K562 (cell line): Measurements from ENCODE around the gene RGS17. TPM values are rescaled to one million over a fixed set of nuclear protein-coding genes. Genes with fewer than 3 reads are reported as not detected.

Experiments
- ATF7 ChIP-seq: fragments of 450-650 bp; IDR thresholded peaks from 2 replicates; pipeline ENCODE4 v1.7.1; 2014; ENCODE audit warnings: mild to moderate bottlenecking, moderate library complexity
- CBX1 ChIP-seq: sonication (generic); IDR thresholded peaks from 2 replicates; pipeline ENCODE4 v1.6.1; 2016; ENCODE audit warnings: antibody characterized with exemption, low read depth, mild to moderate bottlenecking
- CBX3 ChIP-seq, 2 experiments: IDR thresholded peaks; 1 replicate in 1 of 2; 2 replicates in 1 of 2; pipeline ENCODE4 v1.6.1; 2012; ENCODE audit warnings: inconsistent platforms in 2 of 2, low read length in 2 of 2, borderline replicate concordance in 1 of 2, control low read depth in 1 of 2
- CREB1 ChIP-seq, 2 experiments: sonication (generic) in 1 of 2; formaldehyde crosslinking in 1 of 2; IDR thresholded peaks; 2 replicates each; pipeline versions ENCODE4 v1.6.1 to v1.8.0; 2012 to 2022; ENCODE audit warnings: inconsistent platforms in 1 of 2, mild to moderate bottlenecking in 1 of 2, missing genetic modification reagents in 1 of 2, moderate library complexity in 1 of 2
- E2F6 ChIP-seq, 2 experiments: IDR thresholded peaks; 2 replicates each; pipeline ENCODE4 v1.6.1; 2011; ENCODE audit warnings: borderline replicate concordance in 1 of 2, control low read depth in 1 of 2, low read depth in 1 of 2, low read length in 1 of 2, mild to moderate bottlenecking in 1 of 2, mixed read lengths in 1 of 2, moderate library complexity in 1 of 2; ENCODE audit not compliant: insufficient read depth in 1 of 2, insufficient read length in 1 of 2, poor library complexity in 1 of 2, severe bottlenecking in 1 of 2; ENCODE audit errors: extremely low read depth in 1 of 2
- E2F8 ChIP-seq: fragments of 450-650 bp; IDR thresholded peaks from 2 replicates; pipeline ENCODE4 v1.7.1; 2018; ENCODE audit warnings: mild to moderate bottlenecking, low read depth; ENCODE audit not compliant: partially characterized antibody
- ELK3 ChIP-seq: fragments of 450-650 bp; formaldehyde crosslinking; IDR thresholded peaks from 2 replicates; pipeline ENCODE4 v1.4.0; 2020; ENCODE audit warnings: mild to moderate bottlenecking
- ETV5 ChIP-seq: sonication (generic); formaldehyde crosslinking; IDR thresholded peaks from 2 replicates; pipeline ENCODE4 v1.4.0; 2020; ENCODE audit warnings: low read depth, mild to moderate bottlenecking, missing genetic modification reagents
- MLX ChIP-seq, 2 experiments: fragments of 450-650 bp in 1 of 2; sonication (generic) in 1 of 2; formaldehyde crosslinking; conservative IDR thresholded peaks; 2 replicates each; pipeline versions ENCODE4 v1.4.0 to v1.8.1; 2020 to 2022; ENCODE audit warnings: mild to moderate bottlenecking in 1 of 2, missing genetic modification reagents in 1 of 2
- MXI1 ChIP-seq: IDR thresholded peaks from 2 replicates; pipeline ENCODE4 v1.6.1; 2011; ENCODE audit warnings: low read depth, mild to moderate bottlenecking, improper control_type of control experiment, low read length
- RBM14 ChIP-seq: fragments of 200-400 bp; formaldehyde crosslinking; IDR thresholded peaks from 2 replicates; pipeline ENCODE4 v1.6.1; 2018; ENCODE audit warnings: low read depth, mild to moderate bottlenecking, low read length, moderate library complexity, borderline replicate concordance; ENCODE audit not compliant: insufficient read depth
- THAP12 ChIP-seq: fragments of 250-450 bp; sonication (Bioruptor Pico); IDR thresholded peaks from 2 replicates; pipeline ENCODE4 v1.9.0; 2021; ENCODE audit warnings: mild to moderate bottlenecking, inconsistent platforms
- ZBTB5 ChIP-seq: fragments of 450-650 bp; IDR thresholded peaks from 2 replicates; pipeline ENCODE4 v1.6.1; 2017; ENCODE audit warnings: antibody characterized with exemption
- ZNF354B ChIP-seq: fragments of 250-450 bp; sonication (Bioruptor Pico); IDR thresholded peaks from 2 replicates; pipeline ENCODE4 v1.4.0; 2020
- polyA plus RNA-seq, 8 experiments: library from polyadenylated mRNA; depleted of rRNA in 4 of 8; stranded (reverse) in 5 of 8; unstranded in 3 of 8; fragments of >200 nt; fragmentation: Nextera tagmentation in 2 of 8; fragmentation: Illumina TruSeq in 1 of 8; extraction: Ambion mirVana in 2 of 8; extraction: Trizol in 1 of 8; gene quantifications; 2 replicates each; pipeline versions ENCODE4 v1.2.1 to v1.2.3, GENCODE V29; 2011 to 2014; ENCODE audit warnings: inconsistent platforms in 1 of 8, missing spikeins in 1 of 8
- total RNA-seq, 7 experiments: library from RNA; depleted of rRNA in 6 of 7; stranded (reverse); fragments of >200 nt in 6 of 7; fragmentation: Illumina TruSeq in 2 of 7; extraction: Trizol in 2 of 7; gene quantifications; 2 replicates each; pipeline versions ENCODE4 v1.2.1 to v1.2.3, GENCODE V29; 2011 to 2021; ENCODE audit warnings: low replicate concordance in 1 of 7

RGS17 gene
- total and polyA plus RNA-seq, 9 of the 15 experiments (the other 6 are each of a cell fraction or from before 2014, with no cell fraction given): 0.01 to 0.14 (median 0.08) TPM; not detected in 6

- TF ChIP-seq CBX3 (IDR thresholded peaks at IDR 0.05; ENCODE audit: borderline replicate concordance in 1 of 2, low read length in 2 of 2): no peak
- TF ChIP-seq THAP12 (CRISPR knock-in tag): no peak
- TF ChIP-seq ETV5 (CRISPR knock-in tag): no peak
- TF ChIP-seq ELK3 (CRISPR knock-in tag): no peak
- peak; percentile 50; the same call in 1 of the 2 replicates for TF ChIP-seq ATF7
- TF ChIP-seq CREB1 (IDR thresholded peaks at IDR 0.05): 0 out of 2 replicates have a peak, but pooled peaks have one; percentile 8
- no peak; the same call in 1 of the 2 replicates for TF ChIP-seq CREB1 (CRISPR knock-in tag; IDR thresholded peaks at IDR 0.05)
- peak; percentile 61 to 84 for TF ChIP-seq E2F6 (IDR thresholded peaks at IDR 0.05; ENCODE audit: borderline replicate concordance in 1 of 2, extremely low read depth in 1 of 2, insufficient read depth in 1 of 2, insufficient read length in 1 of 2, low read depth in 1 of 2, low read length in 1 of 2, poor library complexity in 1 of 2, severe bottlenecking in 1 of 2)
- TF ChIP-seq MXI1: peak; percentile 19; the same call in 1 of the 2 replicates
- TF ChIP-seq RBM14: no peak
- no peak for TF ChIP-seq ZBTB5
- TF ChIP-seq CBX1: peak; percentile 82; the same call in 1 of the 2 replicates
- peak; percentile 93 for TF ChIP-seq E2F8
- no peak for TF ChIP-seq ZNF354B (CRISPR knock-in tag)
- no peak for TF ChIP-seq MLX (CRISPR knock-in tag; conservative IDR thresholded peaks at IDR 0.05)
Observed at GRCh38 chr6:153002613-153003365, 128.3 kb downstream of the RGS17 start, which contains the start of gene MTRF1L (continued).
